ENCODE data around the gene CFAP68. TPM values are rescaled to one million over a fixed set of nuclear protein-coding genes. Genes with fewer than 3 reads are reported as not detected.
"Not testable (repeated sequence)": the region's sequence is repeated elsewhere in the genome, so short reads cannot be mapped to it uniquely, and the experiment has no call there.

Gene CFAP68
- total and polyA plus RNA-seq, 10 of the 15 experiments (the other 5 are each of a cell fraction or from before 2014, with no cell fraction given): 35.7 to 84.4 (median 64.1) TPM

- no peak for TF ChIP-seq FOXK2 (IDR thresholded peaks at IDR 0.05)
- TF ChIP-seq ZNF592 (IDR thresholded peaks at IDR 0.05): no peak
- TF ChIP-seq RCOR1 (conservative IDR thresholded peaks at IDR 0.05; ENCODE audit: low read depth, low read length): no peak
These were observed 53.2 kb downstream of the CFAP68 start (continued) for GRCh38 chr11:111932611-111932950.

- CTCF ChIA-PET: interaction anchor here (0.6 to 9.2 kb wide), 5 partner anchors 14 to 244 kb away, joined by 3 to 180 read pairs (median 6); partner anchors contain the start of gene C11orf52
- H3K4me1 ChIP-seq (ENCODE audit: control insufficient read depth, insufficient read depth, low read length): peaks cover 14% of the 10 kb centered on the region
- H3K27me3 ChIP-seq (replicated peaks in 1 of 2; ENCODE audit: control insufficient read depth in 2 of 2, insufficient read depth in 2 of 2, low read length in 1 of 2); H3K9ac ChIP-seq (ENCODE audit: control insufficient read depth, insufficient read depth, low read length); ATAC-seq; H2AFZ ChIP-seq (ENCODE audit: control insufficient read depth, low read depth, low read length); H3K4me2 ChIP-seq (ENCODE audit: control insufficient read depth, insufficient read depth); H3K27ac ChIP-seq (ENCODE audit: control insufficient read depth, insufficient read depth); DNase-seq (ENCODE audit: low read depth, low spot score); H3K79me2 ChIP-seq (ENCODE audit: control insufficient read depth, insufficient read depth, low read length); H3K9me3 ChIP-seq (replicated peaks; ENCODE audit: control insufficient read depth, insufficient read depth, low read length); H3K36me3 ChIP-seq (ENCODE audit: control insufficient read depth in 2 of 2, insufficient read depth in 2 of 2, low read length in 1 of 2); H3K4me3 ChIP-seq; BruUV-seq (replicated peaks); FAIRE-seq; H4K20me1 ChIP-seq (ENCODE audit: control insufficient read depth, insufficient read depth): not testable (repeated sequence)
- SMC1A ChIA-PET (ENCODE audit: uncharacterized antibody, unreplicated experiment): interaction anchor here (1.3 to 4.5 kb wide), 2 partner anchors 49 to 60 kb away, joined by 3 to 30 read pairs; no protein-coding TSS in a partner anchor
- 80% methylated on average over 14 of the region's 14 CpGs for WGBS (ENCODE audit: insufficient coverage, insufficient replicate concordance, low lambda C conversion rate, missing lambda C conversion rate)
- RAD21 ChIA-PET (ENCODE audit: unreplicated experiment): interaction anchor here (10.8 kb wide), 1 partner anchor 47 kb away, joined by 109 read pairs; no protein-coding TSS in a partner anchor
- POLR2A ChIA-PET: interaction anchor here (0.7 kb wide), 1 partner anchor 142 kb away, joined by 3 read pairs; no protein-coding TSS in a partner anchor
- intact Hi-C loops (cut with micrococcal nuclease; ENCODE audit: unreplicated experiment): loop anchor here (10.0 kb wide), 1 partner anchor 242 kb away; the partner anchor contains the start of gene BCO2
- in situ Hi-C loops (cut with MboI): loop anchor here (10.0 kb wide), 1 partner anchor 342 kb away; no protein-coding TSS in a partner anchor
These were observed 53.8 kb downstream of the CFAP68 start for GRCh38 chr11:111933176-111933575.
